Globus pallidus (tissue), 1 donor: Measurements from ENCODE around the gene ARHGEF1.
"Not testable (repeated sequence)": the region's sequence is repeated elsewhere in the genome, so short reads cannot be mapped to it uniquely, and the experiment has no call there.

ENCODE experiments used
- DNase-seq: peaks from one replicate; pipeline ENCODE4 v3.0.0-alpha.2; 2015; ENCODE audit warnings: low spot score

Gene ARHGEF1

DNA sequence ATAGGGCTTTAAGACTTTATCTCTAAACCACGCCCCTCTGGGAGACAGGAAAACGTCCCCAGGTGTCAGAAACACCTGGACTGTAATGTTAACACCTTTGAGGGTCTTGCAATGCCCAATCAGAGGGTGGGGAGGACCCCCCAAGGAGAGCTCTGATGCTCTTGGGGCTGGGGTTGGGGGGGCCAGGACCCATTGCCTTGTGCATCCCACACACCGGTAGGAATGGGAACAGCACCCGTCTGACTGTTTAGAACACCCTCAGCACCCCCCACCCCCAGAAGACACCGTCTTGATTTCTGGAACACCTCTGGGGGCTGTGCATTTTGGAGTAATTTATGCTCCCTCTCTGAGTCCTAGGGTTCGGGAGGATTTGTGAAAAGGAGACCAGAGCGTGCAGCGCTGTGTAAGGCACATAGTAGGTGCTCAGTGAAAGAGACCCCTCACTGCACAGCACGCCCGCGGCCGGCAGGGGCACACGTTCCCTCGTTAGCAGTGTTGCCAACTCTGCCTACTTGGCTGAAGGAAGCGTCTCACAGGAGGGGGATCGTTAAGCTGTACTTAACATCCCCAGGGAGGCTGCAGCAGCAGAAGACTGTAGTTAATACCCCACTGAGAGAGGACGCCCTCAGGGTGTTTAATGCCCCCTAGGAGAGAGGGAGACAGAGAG, 48.1 kb downstream of the ARHGEF1 start:
- DNase-seq = no peak

DNA sequence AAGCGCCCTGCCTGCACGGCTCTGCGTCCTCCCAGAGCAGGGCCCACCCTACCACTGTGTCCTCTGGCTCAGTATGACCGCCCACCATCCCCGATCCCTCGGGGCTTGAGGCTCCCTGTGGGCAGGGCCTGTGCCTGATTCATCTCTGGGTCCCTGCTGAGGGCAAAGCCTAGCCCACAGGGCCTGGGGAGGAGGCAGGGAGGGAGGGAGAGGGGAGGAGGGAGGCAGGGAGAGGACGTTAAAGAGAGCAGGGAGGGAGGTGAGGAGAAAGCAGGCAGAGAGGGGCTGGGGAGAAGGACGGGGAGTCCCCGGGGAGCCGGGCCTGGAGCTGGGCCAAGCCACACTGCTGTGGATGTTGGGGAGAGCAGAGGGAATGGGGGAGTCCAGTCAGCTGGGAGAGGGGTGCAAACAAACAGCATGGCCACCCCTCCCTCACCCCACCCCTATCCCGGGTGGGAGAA, 49.3 kb downstream of the ARHGEF1 start:
- DNase-seq = no peak

DNA sequence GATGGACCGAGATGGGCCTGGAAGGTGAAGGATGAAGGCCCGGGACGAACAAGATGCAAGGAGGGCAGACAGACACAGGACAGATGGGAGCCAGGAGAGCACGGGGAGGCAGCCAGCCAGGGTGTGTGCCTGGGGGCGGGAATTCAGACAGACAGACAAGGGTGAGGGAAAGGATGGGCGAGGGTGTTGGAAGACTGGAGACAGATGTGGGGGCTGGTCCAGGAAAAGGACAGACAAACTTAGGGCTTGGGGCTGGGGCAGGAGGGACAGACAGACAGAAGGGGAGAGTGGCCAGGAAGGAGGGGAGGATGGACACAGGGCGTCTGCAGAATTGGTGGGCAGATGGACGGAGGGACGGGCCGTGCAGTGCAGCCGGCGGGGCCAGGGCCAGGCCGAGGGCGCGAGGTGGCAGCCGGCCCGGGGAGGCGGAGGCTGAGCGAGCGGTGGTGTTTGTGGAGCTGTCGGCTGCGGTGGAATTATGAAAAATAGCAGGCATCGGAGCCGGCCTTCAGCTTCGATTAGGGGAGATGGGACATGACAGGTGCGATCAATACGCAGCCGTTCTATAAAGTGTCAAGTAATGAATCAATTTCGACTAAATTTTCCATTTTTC, 49.8 kb downstream of the ARHGEF1 start:
- DNase-seq = no peak

DNA sequence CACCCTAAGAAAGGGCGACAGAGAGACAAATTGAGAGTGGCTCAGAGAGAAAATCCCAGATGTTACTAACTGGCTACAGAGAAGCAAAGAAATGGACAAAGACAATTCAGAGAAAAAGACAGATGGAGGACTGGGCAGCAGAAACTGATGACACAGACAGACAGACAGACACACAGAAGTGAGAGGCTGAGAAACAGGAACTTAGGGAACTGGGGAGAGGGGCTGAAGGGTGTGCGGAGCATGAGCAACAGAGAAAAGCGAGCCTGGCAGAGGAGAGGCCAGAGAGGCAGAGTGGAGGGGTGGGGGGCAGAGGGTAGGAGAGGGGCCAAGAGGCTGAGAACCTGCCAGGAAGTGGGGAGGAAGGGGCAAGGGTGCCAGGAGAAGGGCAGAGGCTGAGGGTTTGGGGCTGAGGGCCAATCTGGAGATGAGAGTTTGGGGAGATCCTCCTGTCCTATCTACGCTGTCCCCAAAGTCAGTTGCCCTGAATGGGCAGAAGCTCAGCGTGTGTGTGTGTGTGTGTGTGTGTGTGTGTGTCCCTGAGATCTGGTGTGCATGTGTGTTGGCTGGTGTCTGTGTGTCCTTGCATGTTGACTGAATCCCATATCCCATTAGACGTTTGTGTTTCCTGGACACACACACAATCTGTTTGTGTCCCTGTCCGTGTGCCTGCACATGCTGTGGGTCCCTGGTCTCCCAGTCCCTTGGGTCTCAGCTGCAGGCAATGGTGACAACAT, 50.9 kb downstream of the ARHGEF1 start:
- DNase-seq = no peak

- DNase-seq = peak; percentile 43
These were observed 51.9 kb downstream of the ARHGEF1 start for GRCh38 chr19:41934849-41935374.

- no peak for DNase-seq
These were observed 52.9 kb downstream of the ARHGEF1 start for GRCh38 chr19:41935760-41936415.

DNA sequence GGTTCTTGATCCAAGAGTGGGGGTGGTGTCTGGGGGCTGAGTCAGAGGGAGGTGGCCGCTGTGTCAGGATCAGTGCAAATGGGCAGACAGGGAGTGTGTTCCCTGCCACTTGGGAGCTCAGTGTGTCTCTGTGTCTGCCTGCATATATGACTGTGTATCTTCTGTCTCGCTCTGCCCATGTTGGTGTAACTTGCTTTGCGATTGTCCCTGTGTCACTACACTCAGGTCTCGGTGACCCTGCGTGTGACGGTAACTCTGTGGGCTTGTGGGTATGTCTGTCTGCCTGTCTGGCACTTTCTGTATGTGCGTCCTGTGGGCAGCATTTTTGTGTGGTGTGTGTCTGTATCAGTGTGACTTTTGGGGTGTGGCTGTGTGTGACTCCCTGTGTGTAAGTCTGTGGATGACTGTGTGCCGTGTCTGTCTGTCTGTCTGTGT, 53.4 kb downstream of the ARHGEF1 start:
- no peak for DNase-seq

- DNase-seq = no peak
These were observed 54.0 kb downstream of the ARHGEF1 start for GRCh38 chr19:41936961-41937360.

DNA sequence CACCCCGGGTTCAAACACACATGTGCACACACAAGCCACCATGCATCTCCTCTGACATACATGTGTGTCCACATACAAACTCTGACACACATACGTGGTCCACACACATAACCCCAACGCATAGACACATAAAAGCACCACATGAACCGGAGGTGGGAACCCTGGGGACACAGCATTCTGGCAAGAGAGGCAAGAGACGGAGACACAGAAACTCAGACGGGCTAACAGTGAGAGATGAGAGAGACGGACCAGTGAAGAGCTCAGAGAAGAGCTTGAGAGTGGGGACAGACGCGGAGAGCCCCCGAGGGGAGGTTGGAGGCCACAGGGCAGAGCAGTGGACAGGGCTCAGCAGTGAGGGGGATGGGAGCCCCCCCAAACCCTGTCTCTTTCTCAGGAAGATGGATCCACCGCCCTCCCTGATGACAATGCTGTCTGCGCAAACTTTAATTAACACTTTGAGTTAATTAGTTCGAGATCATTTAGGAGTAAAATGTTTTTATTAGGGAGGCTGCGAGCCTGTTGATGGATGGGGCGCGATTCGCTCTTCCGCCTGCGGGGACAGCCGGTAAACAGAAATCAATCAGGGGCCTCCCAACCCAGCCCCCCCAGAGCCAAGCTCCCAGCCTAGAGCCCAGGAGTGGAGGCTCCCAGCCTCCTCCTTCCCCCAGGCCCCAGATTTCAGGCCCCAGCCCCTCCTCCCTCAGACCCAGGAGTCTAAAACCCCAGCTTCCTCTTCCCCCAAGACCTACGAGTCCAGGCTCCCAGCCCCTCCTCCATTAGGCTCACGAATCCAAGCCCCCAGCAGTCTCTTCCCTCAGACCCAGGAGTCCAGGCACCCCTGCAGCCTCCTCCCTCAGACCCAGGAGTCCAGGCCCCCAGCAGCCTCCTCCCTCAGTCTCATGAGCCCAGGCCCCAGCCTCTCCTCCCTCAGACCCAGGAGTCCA, 54.8 kb downstream of the ARHGEF1 start:
- no peak for DNase-seq

DNA sequence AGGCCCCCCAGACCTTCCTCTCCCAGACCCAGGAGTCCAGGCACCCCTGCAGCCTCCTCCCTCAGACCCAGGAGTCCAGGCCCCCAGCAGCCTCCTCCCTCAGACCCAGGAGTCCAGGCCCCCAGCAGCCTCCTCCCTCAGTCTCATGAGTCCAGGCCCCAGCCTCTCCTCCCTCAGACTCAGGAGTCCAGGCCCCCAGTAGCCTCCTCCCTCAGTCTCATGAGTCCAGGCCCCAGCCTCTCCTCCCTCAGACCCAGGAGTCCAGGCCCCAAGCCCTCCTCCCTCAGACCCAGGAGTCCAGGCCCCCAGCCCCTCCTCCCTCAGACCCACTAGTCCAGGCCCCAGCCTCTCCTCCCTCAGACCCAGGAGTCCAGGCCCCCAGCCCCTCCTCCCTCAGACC, 56.2 kb downstream of the ARHGEF1 start:
- not testable (repeated sequence) for DNase-seq

GRCh38 chr19:41939861-41940730, 57.1 kb downstream of the ARHGEF1 start:
- DNase-seq = no peak

DNA sequence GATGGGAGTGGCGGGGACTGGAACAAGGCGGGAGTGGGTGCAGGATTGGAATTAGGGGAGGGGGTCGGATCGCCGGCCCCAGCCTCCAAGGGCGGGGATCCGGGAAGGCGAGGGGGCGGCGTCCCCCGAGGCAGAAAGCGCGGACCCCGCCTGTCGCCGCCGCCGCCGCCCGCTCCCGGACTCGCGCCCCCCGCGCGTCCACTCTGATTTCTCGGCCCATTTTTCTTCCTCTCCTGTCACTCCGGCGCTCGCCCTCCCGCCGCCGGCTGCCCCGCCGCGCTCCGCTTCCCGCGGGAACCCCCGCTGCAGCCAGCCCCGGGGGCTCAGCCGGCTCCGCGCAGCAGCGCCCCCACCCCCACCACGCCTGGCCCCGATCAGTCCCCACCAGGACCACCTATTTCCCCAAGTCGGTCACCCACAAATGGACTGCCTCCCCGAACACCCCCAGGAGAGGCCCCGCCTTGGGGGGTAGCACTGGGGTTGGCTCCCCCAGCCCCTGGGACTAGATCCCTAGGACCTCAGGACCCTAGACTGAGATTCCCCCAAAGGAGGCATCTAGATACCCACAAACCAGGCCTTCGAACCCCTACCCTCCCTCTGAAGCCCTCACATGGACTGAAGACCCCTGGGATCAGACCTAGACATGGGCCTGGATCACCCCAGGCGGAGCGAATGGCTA, 57.9 kb downstream of the ARHGEF1 start:
- DNase-seq = no peak

- no peak for DNase-seq
These were observed 58.6 kb downstream of the ARHGEF1 start for GRCh38 chr19:41941410-41942202.

GRCh38 chr19:41944336-41944735, 61.4 kb downstream of the ARHGEF1 start:
- no peak for DNase-seq

DNA sequence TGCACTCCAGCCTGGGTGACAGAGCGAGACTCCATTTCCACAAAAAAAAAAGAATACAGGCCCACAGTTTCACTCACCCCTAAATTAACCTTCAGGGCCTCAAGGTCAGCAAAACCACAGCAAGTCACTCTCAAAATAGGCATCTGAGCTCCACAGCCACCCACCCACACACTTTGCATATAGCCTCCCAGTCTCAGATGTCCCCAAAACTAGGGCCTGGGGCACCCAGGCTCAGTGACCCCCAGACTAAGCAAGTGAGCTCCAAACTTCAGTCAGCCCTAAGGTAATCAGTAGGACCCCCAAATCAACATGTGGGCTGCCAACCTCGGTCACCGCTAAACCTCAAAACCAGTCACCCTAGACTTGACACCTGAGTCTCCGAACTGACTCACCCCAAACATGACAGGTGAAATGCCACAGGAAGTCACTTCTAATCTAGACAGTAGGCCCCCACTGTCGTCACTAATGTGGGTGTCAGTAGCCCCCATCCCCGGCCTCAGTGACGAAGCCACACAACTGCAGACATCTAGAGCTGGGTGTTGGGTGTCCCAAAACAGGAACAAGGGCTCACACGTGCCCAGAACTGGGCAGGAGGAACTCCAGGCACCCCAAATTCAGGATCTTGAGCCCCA, 62.3 kb downstream of the ARHGEF1 start:
- no peak for DNase-seq

GRCh38 chr19:41947091-41947490, 64.1 kb downstream of the ARHGEF1 start:
- DNase-seq = no peak

DNA sequence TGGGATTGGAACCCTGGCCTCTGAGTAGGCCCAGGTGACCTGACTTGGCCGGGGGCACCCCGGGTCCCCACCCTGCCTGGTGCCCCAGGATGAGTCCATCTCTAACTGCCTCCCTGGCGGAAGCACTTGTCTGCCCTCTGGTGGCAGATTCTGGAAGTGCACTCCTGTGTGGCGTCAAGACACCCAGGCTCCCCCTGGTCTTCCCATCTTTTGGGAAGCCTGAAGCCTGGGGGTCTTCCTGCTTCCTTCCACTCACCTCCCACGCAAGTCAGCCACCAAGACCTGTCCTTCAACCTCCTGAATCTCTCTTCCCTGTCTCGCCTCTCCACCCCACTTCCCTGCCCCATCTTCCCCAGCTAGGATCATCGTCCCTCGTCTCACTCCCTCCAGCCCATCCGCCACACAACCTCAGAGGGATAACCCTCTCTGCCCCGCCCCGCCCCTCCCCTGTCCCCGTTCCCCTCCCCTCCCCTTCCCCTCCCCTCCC, 68.7 kb downstream of the ARHGEF1 start:
- DNase-seq = peak; percentile 60

DNA sequence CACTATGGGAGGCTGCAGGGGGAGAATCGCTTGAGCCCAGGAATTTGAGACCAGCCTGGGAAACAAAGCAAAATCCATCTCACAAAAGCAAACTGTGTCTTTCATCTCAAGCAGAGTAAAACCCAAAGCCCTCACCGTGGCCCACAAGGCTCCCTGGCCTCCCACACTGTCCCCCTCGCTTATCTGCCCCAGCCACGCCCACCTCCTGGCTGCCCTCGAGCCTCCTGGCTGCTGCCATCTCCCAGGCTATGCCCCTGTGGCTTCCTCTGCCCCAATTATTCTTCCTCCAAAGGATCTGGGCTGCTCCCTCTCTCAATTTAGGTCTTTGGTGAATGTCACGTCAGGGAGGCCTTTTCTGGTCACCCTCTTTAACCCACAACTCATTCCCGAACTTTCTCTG, 72.5 kb downstream of the ARHGEF1 start:
- DNase-seq = no peak
